Smooth muscle cell (in vitro differentiated cells): ENCODE measurements around the gene PAK1. TPM values are rescaled to one million over a fixed set of nuclear protein-coding genes. Genes with fewer than 3 reads are reported as not detected.

Source experiments
- DNase-seq: peaks from one replicate; lab custom pipeline; 2025; ENCODE audit not compliant: unreplicated experiment; lab: John Stamatoyannopoulos, UW
- H2AFZ ChIP-seq: fragments of 200-600 bp; sonication (generic); 2 replicates; pipeline ENCODE4 v1.6.0; 2016; ENCODE audit warnings: antibody characterized with exemption, low read depth, mild to moderate bottlenecking
- H3F3A ChIP-seq: fragments of 200-600 bp; sonication (generic); 2 replicates; pipeline ENCODE4 v1.6.0; 2017; ENCODE audit warnings: antibody characterized with exemption, low read depth
- H3K27ac ChIP-seq: fragments of 200-600 bp; sonication (generic); 2 replicates; pipeline ENCODE4 v1.5.1; 2016; ENCODE audit warnings: low read depth, mild to moderate bottlenecking
- H3K27me3 ChIP-seq: fragments of 200-600 bp; sonication (generic); 2 replicates; pipeline ENCODE4 v1.6.1; 2016; ENCODE audit warnings: low read depth, mild to moderate bottlenecking
- H3K36me3 ChIP-seq: fragments of 200-600 bp; sonication (generic); 2 replicates; pipeline ENCODE4 v1.5.1; 2016; ENCODE audit warnings: low read depth
- H3K4me1 ChIP-seq: fragments of 200-600 bp; sonication (generic); 2 replicates; pipeline ENCODE4 v1.5.1; 2016; ENCODE audit warnings: low read depth
- H3K4me2 ChIP-seq: fragments of 200-600 bp; sonication (generic); 2 replicates; pipeline ENCODE4 v1.6.0; 2016; ENCODE audit warnings: mild to moderate bottlenecking
- H3K4me3 ChIP-seq: fragments of 200-600 bp; sonication (generic); 2 replicates; pipeline ENCODE4 v1.5.1; 2016; ENCODE audit warnings: mild to moderate bottlenecking
- H3K79me2 ChIP-seq: fragments of 200-600 bp; sonication (generic); 2 replicates; pipeline ENCODE4 v1.6.0; 2016; ENCODE audit warnings: low read depth, mild to moderate bottlenecking
- H3K9ac ChIP-seq: fragments of 200-600 bp; sonication (generic); 2 replicates; pipeline ENCODE4 v1.6.0; 2016; ENCODE audit warnings: low read depth
- H3K9me3 ChIP-seq: fragments of 200-600 bp; sonication (generic); replicated peaks from 2 replicates; pipeline ENCODE4 v1.5.1; 2016; ENCODE audit warnings: low read depth
- H4K20me1 ChIP-seq: fragments of 200-600 bp; sonication (generic); 2 replicates; pipeline ENCODE4 v1.6.0; 2016; ENCODE audit warnings: low read depth
- whole genome bisulfite sequencing: methylation state at CpG from one replicate; pipeline ENCODE4 v1.1.7; 2016; ENCODE audit warnings: low lambda C conversion rate; 5-methylcytosine and 5-hydroxymethylcytosine counted together
- polyA plus RNA-seq: library from polyadenylated mRNA; unstranded; fragments of >200 nt; fragmentation: Nextera tagmentation; extraction: Ambion mirVana; gene quantifications from 2 replicates; pipeline ENCODE4 v1.2.1, GENCODE V29; 2016
- total RNA-seq: library from RNA; depleted of rRNA; stranded (reverse); fragments of >200 nt; gene quantifications from 2 replicates; pipeline ENCODE4 v1.2.3, GENCODE V29; 2014
- TF ChIP-seq, protein P1 (sequence below): fragments of 200-600 bp; sonication (generic); IDR thresholded peaks from 2 replicates; pipeline ENCODE4 v1.5.1; 2017; ENCODE audit warnings: borderline replicate concordance, mild to moderate bottlenecking, antibody characterized with exemption; ENCODE audit not compliant: insufficient read depth, poor library complexity, severe bottlenecking

Gene PAK1
- total and polyA plus RNA-seq, 2 experiments from 2014 or later = 20.5 to 31.7 TPM

DNA sequence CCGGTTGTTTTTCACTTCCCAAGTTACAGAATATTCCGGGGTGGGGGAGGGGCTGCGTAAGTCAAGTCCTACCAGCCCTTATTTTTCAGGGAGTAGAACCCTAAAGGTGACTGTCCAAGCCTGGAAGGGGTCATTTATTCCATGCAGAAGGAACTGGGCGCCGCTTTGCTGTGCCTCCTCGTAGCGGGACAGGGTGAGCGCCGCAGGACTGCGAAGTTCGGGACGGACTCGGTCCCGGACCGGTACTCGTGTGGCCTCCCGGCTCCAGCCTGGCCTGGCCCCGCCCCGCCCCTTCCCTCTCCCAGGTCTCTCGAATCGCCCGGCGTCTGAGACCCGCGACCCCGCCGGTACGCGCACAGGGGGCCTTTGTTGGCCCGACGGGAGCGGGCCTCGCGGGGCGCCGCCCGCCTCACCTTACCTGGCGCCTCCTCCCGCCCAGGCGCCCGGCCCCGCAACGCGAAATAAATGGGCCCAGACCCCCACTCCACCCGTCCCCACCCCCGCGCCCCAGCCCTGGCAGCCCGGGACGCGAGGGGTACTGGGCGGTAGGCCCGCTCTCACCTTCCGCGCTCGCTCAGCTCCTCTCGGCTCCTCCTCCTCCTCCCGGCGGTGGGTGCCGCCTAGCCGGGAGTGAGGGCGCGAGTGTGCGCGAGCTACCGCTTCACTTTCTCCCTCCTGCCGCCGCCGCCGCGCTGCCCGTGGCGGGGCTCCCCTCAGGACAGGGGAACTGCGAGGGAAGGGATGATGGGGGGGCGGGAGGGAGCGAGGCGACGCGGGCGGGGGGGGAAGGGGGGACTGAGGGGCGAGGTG, 698 bp downstream of the PAK1 start:
- Histone ChIP-seq H3K79me2 (no peaks in the 10 kb centered on the region), H3K9me3 (no peaks in the 10 kb centered on the region), H3K4me3 (peak overlapping the region; percentile 78), H3K27ac (no peak overlapping the region), H3K27me3 (peaks cover 4% of the 10 kb centered on the region), H3K9ac (peak overlapping the region; percentile 80), H3F3A (peaks cover 6% of the 10 kb centered on the region), H2AFZ (peak overlapping the region; percentile 92), H3K4me1 (peaks cover 19% of the 10 kb centered on the region), H3K36me3 (no peaks in the 10 kb centered on the region), H3K4me2 (peak overlapping the region; percentile 97), H4K20me1 (no peaks in the 10 kb centered on the region)
- TF ChIP-seq, protein P1, sequence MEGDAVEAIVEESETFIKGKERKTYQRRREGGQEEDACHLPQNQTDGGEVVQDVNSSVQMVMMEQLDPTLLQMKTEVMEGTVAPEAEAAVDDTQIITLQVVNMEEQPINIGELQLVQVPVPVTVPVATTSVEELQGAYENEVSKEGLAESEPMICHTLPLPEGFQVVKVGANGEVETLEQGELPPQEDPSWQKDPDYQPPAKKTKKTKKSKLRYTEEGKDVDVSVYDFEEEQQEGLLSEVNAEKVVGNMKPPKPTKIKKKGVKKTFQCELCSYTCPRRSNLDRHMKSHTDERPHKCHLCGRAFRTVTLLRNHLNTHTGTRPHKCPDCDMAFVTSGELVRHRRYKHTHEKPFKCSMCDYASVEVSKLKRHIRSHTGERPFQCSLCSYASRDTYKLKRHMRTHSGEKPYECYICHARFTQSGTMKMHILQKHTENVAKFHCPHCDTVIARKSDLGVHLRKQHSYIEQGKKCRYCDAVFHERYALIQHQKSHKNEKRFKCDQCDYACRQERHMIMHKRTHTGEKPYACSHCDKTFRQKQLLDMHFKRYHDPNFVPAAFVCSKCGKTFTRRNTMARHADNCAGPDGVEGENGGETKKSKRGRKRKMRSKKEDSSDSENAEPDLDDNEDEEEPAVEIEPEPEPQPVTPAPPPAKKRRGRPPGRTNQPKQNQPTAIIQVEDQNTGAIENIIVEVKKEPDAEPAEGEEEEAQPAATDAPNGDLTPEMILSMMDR = no peak
- no peak for DNase-seq
- WGBS = 1% methylated on average over 28 of the region's 80 CpGs

GRCh38 chr11:77471558-77472193, 2.2 kb downstream of the PAK1 start:
- Histone ChIP-seq H4K20me1 (no peaks in the 10 kb centered on the region), H3K9ac (no peak overlapping the region), H3K4me3 (peak overlapping the region; percentile 78), H3K4me1 (peaks cover 24% of the 10 kb centered on the region), H3K27ac (no peak overlapping the region), H3F3A (peaks cover 6% of the 10 kb centered on the region), H3K9me3 (no peaks in the 10 kb centered on the region), H3K79me2 (no peaks in the 10 kb centered on the region), H3K36me3 (no peaks in the 10 kb centered on the region), H2AFZ (no peak overlapping the region), H3K27me3 (peaks cover 10% of the 10 kb centered on the region), H3K4me2 (peak overlapping the region; percentile 97)
- TF ChIP-seq, protein P1 = peak; percentile 13
- WGBS = 43% methylated on average over 3 of the region's 3 CpGs
- no peak for DNase-seq

DNA sequence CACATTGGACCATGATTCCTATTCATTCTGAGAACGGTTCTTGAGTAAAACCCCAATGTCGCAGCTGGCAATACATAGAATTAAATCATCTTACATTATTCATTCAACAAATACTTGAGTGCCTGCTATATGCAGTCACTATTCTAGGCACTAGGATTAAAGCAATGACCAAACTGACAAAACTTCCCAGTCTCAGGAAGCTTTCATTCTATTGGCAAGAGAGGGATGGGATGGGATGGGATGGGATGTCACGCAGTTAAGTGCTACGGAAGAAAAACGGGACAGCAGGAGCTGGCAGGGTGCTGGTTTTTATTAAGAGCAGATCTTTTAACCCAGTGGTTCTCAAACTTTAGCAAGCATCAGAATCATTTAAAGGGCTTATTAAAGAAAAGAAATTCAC, 2.9 kb downstream of the PAK1 start:
- TF ChIP-seq, protein P1 = no peak
- no peak overlapping the region for H2AFZ ChIP-seq
- WGBS = 44% methylated on average over 5 of the region's 5 CpGs
- no peaks in the 10 kb centered on the region for H4K20me1 ChIP-seq
- peaks cover 24% of the 10 kb centered on the region for H3K4me1 ChIP-seq
- no peak overlapping the region for H3K27ac ChIP-seq
- no peak overlapping the region for H3K4me2 ChIP-seq
- peak overlapping the region; percentile 29 for H3K4me3 ChIP-seq
- peaks cover 6% of the 10 kb centered on the region for H3F3A ChIP-seq
- H3K27me3 ChIP-seq = peaks cover 12% of the 10 kb centered on the region
- H3K79me2 ChIP-seq = no peaks in the 10 kb centered on the region
- H3K36me3 ChIP-seq = no peaks in the 10 kb centered on the region
- no peak for DNase-seq
- H3K9me3 ChIP-seq = no peaks in the 10 kb centered on the region
- no peak overlapping the region for H3K9ac ChIP-seq
